Fibroblast of the conjunctiva (primary cell): ENCODE data around the gene GCGR.

Experiments
- DNase-seq: peaks from one replicate; pipeline ENCODE4 v3.0.0-alpha.2; 2010; ENCODE audit warnings: low read depth

GCGR gene

DNA sequence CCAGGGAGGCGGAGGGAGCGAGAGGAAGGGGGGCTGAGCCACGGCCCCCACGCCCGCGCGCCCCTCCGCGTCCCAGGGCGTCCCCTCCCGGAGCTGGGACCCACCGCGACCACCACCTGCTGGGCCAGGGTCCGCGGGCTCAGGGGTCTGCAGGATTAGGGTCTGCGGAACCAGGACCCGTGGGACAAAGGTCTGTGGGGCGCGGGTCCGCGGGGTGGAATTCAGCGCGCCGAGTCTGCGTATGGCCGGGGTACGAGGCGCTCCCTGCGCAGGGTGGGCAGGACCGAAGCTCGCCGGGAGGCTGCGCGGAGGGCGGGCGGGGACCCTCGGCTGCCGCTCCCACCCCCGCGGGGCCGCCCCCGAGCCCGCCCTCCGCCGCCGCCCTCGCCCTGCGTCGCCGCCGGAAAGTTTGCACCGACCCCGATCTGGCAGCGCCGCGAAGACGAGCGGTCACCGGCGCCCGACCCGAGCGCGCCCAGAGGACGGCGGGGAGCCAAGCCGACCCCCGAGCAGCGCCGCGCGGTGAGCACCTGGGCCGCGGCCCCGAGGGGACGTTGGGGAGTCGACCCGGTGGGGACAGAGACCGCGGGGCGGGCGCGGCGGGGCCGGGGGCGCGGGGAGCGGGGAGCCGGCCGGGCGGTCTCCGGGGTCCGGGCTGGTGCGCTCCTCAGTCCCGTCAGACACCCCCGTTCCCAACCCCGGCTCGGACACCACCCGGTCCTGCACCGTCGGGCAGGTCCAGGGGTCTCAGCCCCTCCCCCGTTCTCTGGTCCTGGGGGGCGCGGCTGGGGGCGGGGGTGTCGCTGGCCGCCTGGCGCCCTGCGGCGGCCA, at the start of gene GCGR:
Gene GCGR (plus strand): TSS at position 423 of the 831 bp plus-strand sequence. CDS start 4,869 bp downstream, outside the sequence.
- DNase-seq: no peak

GRCh38 chr17:81792675-81793615, 11.0 kb upstream of the GCGR start:
- DNase-seq: no peak

DNA sequence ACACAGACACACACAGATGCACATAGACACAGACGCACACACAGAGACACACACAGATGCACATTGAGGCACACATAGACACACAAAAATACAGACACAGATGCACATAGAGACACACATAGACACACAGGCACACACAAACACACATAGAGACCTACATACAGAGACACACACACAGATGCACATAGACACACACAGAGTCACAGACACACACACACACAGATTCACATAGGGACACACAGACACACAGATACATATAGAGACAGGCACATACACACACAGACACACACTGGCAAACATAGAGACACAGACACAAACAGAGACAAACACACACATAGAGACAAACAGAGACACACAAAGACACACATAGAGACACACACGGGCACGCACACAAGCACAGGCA, 9.9 kb upstream of the GCGR start:
- DNase-seq: no peak

DNA sequence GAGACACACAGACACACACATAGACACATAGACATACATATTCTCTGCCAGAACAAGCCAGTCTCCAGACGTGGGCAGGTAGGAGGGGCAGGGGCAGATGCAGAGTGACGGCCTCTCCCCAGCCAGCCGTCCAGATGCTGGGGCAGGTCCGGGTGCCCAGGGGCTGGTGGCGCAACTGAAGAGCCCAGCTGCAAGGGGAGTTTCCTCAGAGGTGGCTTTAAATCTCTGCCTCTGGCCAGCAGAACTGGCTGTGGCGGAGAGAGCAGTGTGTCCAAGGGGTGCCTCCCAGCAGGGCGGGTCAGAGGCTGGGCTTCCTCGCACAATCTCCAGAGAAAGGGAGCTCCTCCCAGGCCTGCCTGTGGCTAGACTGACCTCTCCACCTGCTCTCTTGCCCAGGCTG, 9.4 kb upstream of the GCGR start:
- DNase-seq: no peak

GRCh38 chr17:81801327-81801726, 2.6 kb upstream of the GCGR start:
- DNase-seq: no peak

- DNase-seq: no peak
These were observed 1.7 kb upstream of the GCGR start for GRCh38 chr17:81802048-81802758.

- DNase-seq: no peak
These were observed 900 bp upstream of the GCGR start for GRCh38 chr17:81802856-81803643.

GRCh38 chr17:81804559-81805399, 829 bp downstream of the GCGR start:
- no peak for DNase-seq

GRCh38 chr17:81805707-81806460, 1.9 kb downstream of the GCGR start:
- no peak for DNase-seq

DNA sequence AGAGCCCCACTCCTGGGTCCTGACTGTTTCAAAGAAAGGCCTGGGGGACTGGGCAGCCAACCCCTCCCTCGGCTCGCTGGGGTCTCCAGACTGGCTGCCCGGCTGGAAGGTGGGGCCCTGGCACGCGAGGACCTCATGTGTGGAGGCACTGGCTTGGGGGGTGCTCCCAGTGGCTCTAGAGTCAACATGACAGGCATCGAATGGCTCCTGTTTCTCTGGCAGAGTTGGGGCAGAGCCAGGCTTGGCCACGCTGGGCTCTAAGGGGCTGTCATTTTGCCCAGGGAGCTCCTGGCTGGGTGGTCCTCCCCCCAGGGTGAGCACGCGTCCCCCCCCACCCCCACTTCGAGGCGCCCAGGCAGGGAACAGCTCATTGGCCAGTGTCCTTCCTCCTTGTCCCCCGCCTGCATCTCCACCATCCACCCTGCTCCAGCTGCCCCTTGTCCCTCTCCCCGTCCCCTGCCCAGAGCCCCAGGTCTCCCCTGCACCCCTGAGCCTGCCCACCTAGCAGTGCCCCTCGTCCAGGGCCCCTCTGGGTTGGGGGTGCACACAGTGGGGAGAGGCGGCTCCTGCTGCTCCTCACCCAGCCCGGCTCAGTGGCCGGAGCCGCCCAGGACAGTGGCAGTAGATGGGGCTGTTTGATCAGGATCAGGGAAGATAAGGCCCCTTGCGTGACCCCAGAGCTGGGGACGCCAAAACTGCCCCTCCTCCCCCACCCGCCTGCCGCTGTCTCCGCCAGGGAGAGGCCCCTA, 2.7 kb downstream of the GCGR start:
- DNase-seq: no peak

DNA sequence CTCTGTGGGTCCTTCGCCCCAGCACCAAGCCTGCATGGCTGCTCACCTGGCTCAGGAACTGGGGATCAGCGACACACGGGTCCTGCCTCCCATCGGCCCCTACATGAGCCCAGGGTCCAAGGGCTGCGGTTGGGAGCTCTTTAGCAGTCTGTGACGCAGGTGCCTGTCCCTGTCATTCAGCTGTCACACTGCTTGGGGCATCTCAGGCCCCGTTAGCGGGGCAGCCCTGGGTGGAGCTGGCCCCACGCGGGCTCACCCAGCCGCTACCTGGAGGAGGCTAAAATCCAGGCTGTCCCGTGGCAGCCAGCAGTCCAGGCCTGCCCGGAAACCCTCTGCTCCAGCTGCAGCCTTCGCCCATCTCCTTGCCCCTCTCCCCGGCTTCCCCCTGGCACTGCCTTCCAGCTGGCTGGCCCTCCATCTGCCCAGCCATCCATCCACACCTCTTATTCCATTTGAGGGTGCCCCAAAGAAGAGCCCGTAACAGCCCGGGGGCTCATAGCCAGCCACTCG, 3.3 kb downstream of the GCGR start:
- DNase-seq: no peak

DNA sequence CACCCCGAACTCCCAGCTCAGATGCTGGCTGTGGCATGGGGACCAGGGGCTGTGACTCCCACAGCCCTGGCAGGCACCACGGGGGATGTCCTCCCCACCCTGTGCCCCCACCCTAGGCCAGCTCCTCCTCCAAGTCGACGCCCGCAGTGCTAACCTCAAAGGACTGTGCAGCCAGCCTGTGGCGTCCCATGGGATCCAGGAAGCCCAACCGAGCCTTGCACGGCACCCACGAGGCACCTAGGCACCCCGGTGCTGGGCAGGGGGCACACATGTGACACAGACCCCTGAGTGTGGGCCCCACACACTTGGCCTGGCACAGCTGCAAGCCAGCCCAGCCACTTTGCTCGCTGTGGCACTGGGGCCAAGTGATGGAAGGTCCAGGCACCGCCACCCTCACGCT, 3.9 kb downstream of the GCGR start:
- DNase-seq: no peak

DNA sequence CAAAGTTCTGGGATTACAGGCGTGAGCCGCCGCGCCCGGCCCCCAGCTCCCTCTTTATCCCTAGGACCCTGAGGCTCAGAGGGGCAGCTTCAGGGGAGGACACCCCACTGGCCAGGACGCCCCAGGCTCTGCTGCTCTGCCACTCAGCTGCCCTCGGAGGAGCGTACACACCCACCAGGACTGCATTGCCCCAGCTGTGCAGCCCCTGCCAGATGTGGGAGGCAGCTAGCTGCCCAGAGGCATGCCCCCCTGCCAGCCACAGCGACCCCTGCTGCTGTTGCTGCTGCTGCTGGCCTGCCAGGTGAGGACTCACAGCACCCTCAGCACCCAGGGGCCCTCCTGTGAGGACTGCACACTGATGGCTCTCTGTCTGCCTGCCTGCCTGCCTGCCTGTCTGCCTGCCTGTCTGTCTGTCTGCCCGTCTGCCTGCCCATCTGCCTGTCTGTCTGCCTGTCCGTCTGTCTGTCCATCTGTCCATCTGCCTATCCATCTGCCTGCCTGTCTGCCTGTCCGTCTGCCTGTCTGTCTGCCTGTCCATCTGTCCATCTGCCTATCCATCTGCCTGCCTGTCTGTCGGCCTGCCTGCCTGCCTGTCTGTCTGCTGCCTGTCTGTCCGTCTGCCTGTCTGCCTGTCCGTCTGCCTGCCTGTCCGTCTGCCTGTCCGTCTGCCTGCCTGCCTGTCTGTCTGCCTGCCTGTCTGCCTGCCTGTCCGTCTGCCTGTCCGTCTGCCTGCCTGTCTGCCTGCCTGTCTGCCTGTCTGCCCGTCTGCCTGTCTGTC, 5.0 kb downstream of the GCGR start:
- no peak for DNase-seq

DNA sequence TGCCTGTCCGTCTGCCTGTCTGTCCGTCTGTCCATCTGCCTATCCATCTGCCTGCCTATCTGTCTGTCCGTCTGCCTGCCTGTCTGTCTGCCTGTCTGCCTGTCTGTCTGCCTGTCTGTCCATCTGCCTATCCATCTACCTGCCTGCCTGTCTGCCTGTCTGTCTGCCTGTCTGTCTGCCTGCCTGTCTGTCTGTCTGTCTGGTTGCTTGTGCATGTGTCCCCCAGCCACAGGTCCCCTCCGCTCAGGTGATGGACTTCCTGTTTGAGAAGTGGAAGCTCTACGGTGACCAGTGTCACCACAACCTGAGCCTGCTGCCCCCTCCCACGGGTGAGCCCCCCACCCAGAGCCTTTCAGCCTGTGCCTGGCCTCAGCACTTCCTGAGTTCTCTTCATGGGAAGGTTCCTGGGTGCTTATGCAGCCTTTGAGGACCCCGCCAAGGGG, 5.6 kb downstream of the GCGR start:
- DNase-seq: no peak

DNA sequence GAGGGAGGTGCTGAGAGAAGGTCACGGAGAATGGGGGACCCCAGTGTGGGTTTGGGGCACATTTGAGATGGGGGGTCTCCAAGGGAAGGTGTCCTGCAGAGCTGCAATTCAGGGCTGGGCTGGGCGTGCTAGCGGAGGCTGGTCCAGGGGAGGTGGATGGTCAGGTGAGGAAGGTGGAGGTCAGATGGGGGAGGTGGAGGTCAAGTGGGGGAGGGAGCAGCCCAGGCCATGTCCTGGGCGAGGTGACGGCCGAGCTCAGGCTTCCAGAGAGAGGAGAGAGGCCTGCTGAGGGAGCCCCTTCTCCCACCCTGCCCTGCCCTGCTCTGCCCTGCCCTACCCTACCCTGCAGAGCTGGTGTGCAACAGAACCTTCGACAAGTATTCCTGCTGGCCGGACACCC, 6.5 kb downstream of the GCGR start:
- no peak for DNase-seq

- DNase-seq: no peak
These were observed 7.1 kb downstream of the GCGR start for GRCh38 chr17:81810892-81811704.
